ENCODE measurements around the gene POLL.
A peak's percentile ranks its signal among the peaks of the same experiment; 100 is the strongest.
"Not testable (repeated sequence)": the region's sequence is repeated elsewhere in the genome, so short reads cannot be mapped to it uniquely, and the experiment has no call there.

Gene POLL

GRCh38 chr10:101611096-101611905 lies 23.2 kb upstream of the POLL start:
- no peak for DNase-seq (ENCODE audit: low read depth)

DNA sequence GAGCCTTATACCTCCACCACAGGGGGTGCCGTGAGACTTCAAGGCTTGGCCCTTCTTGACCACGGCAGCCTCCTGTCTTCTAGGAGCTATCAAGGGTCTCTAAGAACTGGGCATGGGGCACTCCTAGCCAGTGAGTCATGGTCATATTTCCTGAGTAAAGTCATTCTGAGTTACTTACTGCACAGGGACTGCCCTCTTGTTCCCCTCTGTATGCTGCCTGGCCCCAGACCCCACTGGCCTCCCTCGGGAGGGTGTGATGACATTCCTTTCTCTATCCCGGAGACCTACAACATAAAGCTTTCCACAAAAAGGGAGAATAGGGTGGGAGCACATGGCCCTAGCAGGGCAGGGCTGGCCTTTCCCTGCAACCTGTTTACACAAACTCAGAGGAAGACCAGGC lies 21.4 kb upstream of the POLL start:
- no peak for DNase-seq (ENCODE audit: low read depth)

DNA sequence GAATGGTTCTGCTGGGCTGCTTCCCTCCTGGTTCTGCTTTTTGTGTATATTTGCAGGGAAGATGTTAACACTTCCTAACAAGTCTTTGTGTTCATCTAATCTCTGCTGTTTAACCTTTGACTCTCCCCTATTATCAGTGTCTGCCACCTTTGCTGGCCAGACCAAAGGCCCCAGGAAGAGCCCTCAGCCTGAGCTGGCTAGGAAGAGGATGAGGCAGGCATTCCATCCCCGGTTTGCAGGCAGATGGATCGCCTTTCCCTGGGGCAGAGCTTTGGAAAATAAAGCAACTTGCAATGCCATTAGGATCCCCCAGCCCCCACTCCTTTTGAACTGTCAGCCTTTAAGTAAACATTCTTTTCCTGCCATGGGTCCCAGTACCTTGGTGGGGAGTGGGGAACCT lies 19.1 kb upstream of the POLL start:
- DNase-seq (ENCODE audit: low read depth): no peak

GRCh38 chr10:101602761-101603398 lies 14.8 kb upstream of the POLL start:
- DNase-seq (ENCODE audit: low read depth): peak; percentile 64

DNA sequence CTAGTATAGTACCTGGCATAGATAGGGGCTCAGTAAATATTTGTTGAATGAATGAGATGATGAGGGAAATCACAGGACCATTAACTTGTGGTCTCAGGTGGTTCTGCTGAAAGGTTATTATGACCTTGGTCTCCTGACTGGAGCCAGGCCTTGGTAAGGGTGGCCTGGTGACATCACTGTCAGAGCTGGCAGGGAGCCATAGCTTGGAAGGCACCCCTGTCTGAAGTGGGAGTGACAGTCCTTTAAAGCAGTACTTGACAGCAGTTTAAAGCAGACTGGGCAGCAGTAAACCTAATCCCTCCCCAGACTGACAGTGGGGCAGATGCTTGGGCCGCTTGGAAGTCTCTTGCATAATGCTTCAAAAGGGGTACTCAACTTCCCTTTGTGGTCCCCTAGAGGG lies 13.5 kb upstream of the POLL start:
- DNase-seq (ENCODE audit: low read depth): no peak

GRCh38 chr10:101597091-101597900 lies 9.2 kb upstream of the POLL start:
- DNase-seq (ENCODE audit: low read depth): no peak

DNA sequence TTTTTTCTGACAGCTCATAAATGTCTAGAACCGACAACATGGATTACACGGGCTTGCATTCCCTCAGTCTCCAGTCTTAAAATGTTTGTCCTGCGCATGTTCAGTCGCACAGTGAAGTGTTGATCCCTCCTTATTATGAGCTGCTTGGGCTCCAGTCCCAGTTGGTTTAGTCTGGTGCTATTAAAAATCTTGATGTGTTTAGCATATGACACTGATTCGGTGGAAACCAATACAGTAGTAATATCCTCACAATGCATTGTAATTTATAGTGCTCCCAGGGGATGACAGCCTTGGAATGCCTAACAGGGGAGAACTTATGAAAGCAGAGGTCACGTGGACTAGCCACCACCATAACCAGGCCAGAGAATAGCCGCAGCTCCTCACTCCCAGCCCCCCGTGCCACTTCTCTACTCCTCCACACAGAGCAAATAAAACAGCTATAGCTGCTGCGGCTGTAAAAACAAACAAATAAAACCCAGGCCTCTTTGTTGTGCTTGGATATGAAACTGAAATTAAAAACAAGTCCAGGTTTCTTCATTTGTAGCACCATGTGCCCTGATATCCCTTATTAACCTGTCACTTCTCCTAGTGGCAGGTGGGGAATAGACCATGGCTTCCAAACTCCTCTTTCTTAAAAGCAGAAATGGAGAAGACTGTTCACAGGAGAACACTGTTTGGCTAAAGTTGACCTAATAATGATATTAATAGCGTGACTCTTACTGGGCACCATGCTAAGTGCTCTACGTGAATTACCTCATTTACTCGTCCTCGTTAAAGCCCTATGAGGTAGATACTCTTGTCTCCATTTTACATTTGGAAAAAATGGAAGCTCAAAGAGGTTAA lies 7.8 kb upstream of the POLL start:
- DNase-seq (ENCODE audit: low read depth): no peak

GRCh38 chr10:101593331-101593730 lies 5.3 kb upstream of the POLL start:
- not testable (repeated sequence) for DNase-seq (ENCODE audit: low read depth)

DNA sequence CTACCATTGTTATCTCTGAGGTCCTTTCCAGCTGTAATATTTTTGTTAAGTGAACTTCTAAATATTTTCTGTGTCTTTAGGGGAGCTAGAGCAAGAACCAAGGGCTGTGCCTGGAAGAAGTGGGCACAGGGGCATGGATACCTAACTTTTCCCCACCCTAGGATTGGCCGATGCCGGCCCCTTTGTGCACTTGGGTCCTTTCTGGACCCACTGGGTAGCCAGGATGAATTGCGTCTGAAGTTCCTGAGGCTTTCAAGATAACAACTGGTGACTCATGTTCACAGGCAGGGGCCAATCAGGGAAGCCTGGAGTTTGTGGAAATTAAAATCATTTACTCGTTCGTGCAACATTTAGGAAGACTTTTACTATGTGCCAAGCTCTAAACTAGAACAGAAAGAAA lies 822 bp upstream of the POLL start:
- no peak for DNase-seq (ENCODE audit: low read depth)

DNA sequence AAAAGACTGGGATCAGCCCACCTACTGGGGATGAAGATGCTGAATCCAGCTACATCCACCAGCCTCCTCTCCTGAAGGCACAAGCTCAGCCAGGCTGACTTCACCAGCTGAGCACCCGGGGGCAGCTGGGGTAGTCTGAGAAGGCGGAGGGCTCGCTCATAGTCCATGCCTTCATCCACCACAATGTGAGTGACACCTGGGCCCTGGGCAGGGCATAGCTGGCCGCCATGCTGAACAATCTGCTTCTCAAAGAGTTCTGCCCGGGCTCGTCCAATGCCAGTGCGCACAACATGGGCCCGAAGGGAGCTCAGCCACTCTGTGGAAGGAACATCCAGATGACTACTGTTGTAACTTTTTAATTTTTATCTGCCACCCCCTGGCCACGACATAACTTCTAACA lies 2.2 kb downstream of the POLL start:
- no peak for DNase-seq (ENCODE audit: low read depth)

GRCh38 chr10:101580486-101581399 lies 7.3 kb downstream of the POLL start:
- no peak for DNase-seq (ENCODE audit: low read depth)

- DNase-seq (ENCODE audit: low read depth): no peak
Observed at GRCh38 chr10:101579516-101579870, 8.6 kb downstream of the POLL start.

DNA sequence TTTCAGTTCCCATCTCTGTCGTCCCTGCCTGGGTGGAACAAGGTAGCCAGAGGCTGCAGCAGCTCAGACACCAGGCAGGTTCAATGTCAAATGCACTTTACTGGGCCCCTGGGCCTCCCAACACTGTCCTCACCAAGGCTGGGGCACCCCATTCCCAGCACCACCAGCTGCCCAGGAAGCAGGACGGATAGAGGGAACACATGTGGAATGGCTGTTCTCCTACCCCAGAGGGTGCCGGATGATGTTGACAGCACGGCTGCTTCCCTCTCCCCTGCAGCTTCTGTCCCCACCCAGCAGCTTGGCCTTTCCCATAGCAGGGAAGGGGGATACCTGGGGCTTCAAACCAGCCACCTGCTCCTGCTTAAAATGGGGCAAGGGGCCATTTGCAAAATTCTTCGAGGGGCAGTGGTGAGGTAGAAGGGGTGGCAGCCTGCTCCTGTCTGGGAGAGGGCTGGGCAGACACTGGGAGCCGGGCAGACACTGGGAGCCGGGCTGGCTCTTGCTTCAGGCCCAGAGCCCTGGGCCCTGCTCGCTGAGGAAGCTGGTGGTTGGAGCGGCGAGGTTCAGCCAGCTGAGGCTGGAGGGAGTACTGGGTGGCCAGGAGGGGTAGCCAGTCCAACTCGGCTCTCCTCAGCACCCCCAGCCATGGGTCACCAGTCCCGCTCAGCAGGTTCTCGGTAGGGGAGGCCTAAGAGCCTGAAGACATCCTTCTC lies 9.1 kb downstream of the POLL start:
- DNase-seq (ENCODE audit: low read depth): no peak

GRCh38 chr10:101578192-101578591 lies 9.9 kb downstream of the POLL start:
- DNase-seq (ENCODE audit: low read depth): no peak

DNA sequence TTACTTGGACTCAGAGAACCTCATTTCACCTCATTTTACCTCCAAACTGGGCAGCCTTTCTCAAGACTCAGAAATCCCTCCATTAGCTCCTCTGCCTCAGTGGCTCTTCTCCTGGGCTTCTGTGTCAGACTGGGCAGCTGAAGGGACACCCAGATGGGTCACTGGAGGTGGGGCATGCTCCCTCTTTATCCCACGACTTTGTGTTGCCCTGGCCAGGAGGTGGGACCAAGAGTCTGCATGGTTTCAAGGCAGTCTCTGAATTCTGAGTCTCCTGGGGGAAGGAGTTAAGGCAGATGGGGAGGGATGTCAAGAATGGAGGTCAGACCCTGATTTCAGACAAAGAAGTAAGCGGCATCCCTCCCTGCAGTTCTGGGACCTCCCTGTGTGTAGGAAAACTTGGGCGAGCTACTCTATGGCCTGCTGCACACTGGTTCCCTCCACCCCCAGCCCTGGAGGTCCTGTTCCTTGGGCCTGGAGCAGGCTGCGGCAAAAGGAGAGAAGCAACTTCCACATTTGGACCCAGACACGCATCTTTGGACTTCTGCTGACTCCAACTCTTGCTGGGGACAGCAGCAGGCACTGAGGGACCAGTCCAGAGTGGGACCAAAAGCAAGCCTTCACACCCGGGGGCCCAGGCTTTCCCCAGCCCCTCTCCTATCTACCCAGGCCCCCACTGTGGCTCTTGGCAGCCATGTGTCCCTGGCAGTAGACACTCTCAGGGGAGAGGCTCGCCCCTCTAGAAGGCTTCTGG lies 10.8 kb downstream of the POLL start:
- DNase-seq (ENCODE audit: low read depth): no peak

- no peak for DNase-seq (ENCODE audit: low read depth)
Observed at GRCh38 chr10:101576211-101576863, 11.7 kb downstream of the POLL start.

DNA sequence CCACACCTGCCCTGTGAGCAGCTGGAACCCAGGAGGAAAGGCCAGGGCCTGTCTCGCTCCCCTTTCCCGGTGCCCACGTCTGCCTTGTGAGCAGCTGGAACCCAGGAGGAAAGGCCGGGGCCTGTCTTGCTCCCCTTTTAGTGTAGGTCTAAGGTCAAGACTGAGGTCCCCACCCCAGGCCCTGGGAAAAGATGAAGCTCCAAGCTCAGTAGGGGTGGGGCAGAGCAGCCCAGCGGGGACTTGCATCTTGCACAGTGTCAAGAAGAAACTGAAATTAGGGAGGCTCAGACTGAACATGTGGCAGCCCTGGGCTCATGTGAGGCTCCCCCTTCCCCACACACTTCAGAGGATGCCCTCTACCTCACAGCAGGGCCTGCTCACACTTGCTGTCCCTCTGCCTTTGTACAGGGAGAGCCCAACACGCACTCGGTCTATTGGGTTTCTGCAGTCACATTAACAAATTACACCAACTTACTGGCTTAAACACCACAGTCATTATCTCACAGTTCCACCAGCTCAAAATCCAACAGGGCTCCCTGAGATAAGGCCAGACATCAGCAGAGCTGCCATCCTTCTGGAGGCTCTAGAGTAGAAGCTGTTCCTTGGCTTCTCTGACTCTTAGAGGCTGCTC lies 12.4 kb downstream of the POLL start:
- no peak for DNase-seq (ENCODE audit: low read depth)

DNA sequence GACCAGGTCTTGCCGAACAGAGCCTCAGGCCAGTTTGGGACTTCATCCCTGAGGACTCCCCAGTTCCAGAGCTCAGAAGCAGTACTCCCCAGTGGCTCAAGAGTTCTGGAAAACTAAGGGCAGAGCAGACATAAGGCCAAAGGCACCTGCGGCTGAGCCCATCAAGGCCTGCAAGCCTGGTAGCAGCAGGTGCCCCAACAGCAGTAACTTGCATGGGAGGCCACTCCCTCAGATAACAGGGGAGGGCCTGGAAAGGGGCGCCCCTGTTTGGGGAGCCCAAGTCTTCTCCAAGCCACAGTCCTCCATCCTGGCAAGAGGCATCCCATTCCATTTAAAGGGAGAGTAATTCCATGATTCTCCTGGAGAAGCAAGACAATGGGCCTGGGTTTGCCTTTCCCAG lies 13.0 kb downstream of the POLL start:
- DNase-seq (ENCODE audit: low read depth): no peak

Measured in activated T-cell treated with anti-CD3 and anti-CD28 coated beads for 48 hours (primary cell).